Gastroesophageal sphincter (tissue), 4 donors: ENCODE results near the gene SMCO3. TPM values are rescaled to one million over a fixed set of nuclear protein-coding genes. Genes with fewer than 3 reads are reported as not detected.

Experiments
- ATAC-seq: fragments of 150-250 bp; one replicate; pipeline ENCODE4 v1.9.1; 2016; ENCODE audit warnings: mild to moderate bottlenecking, moderate library complexity
- H3K27ac ChIP-seq, 4 donors: fragments of 200-600 bp; sonication (generic) in 3 of 4; 1 replicate in 3 of 4; 2 replicates in 1 of 4; pipeline ENCODE4 v1.5.1; 2016 to 2019
- H3K27me3 ChIP-seq: fragments of 200-600 bp; sonication (generic); one replicate; pipeline ENCODE4 v1.5.1; 2019
- H3K36me3 ChIP-seq, 2 donors: fragments of 200-600 bp; sonication (generic); one replicate each; pipeline ENCODE4 v1.5.1; 2019; ENCODE audit warnings: control low read depth in 1 of 2
- H3K4me1 ChIP-seq, 3 donors: fragments of 200-600 bp; sonication (generic); 1 replicate in 2 of 3; 2 replicates in 1 of 3; pipeline ENCODE4 v1.5.1; 2016 to 2019; ENCODE audit warnings: control low read depth in 2 of 3
- H3K4me3 ChIP-seq, 2 donors: fragments of 200-600 bp; sonication (generic); one replicate each; pipeline ENCODE4 v1.5.1; 2019; ENCODE audit warnings: mild to moderate bottlenecking in 1 of 2, moderate library complexity in 1 of 2
- H3K9me3 ChIP-seq, 3 donors: fragments of 200-600 bp; sonication (generic); one replicate each; pipeline ENCODE4 v1.5.1; 2017 to 2019; ENCODE audit warnings: control low read depth in 2 of 3
- CTCF ChIP-seq, 4 experiments: fragments of 200-600 bp in 2 of 4; fragments of 450-650 bp in 2 of 4; sonication (generic) in 1 of 4; IDR thresholded peaks; one replicate each; pipeline ENCODE4 v1.5.1; 2017 to 2019; ENCODE audit warnings: antibody characterized with exemption in 4 of 4, mild to moderate bottlenecking in 2 of 4, moderate library complexity in 2 of 4
- EP300 ChIP-seq: sonication (generic); formaldehyde crosslinking; IDR thresholded peaks from one replicate; pipeline ENCODE4 v1.6.1; 2017; ENCODE audit warnings: antibody characterized with exemption, mild to moderate bottlenecking
- POLR2A ChIP-seq, 2 donors: fragments of 450-650 bp; IDR thresholded peaks; one replicate each; pipeline ENCODE4 v1.6.1; 2017; ENCODE audit warnings: antibody characterized with exemption in 2 of 2, mild to moderate bottlenecking in 2 of 2, moderate library complexity in 1 of 2
- POLR2AphosphoS5 ChIP-seq: sonication (generic); formaldehyde crosslinking; IDR thresholded peaks from one replicate; pipeline ENCODE4 v1.6.1; 2017; ENCODE audit warnings: antibody characterized with exemption
- WGBS, 2 donors: methylation state at CpG; one replicate each; pipeline ENCODE4 v1.1.5; 2018; ENCODE audit warnings: low coverage in 1 of 2; 5-methylcytosine and 5-hydroxymethylcytosine counted together
- total RNA-seq, 4 donors: library from RNA; depleted of rRNA; stranded (reverse); fragments of >200 nt; gene quantifications; one replicate each; pipeline ENCODE4 v1.1.0, GENCODE V29; 2016

Gene SMCO3
- total RNA-seq, 4 donors from 2014 or later, result 0.13 to 0.57 (median 0.31) TPM; not detected in 1

GRCh38 chr12:14785568-14785967 lies 28.4 kb downstream of the SMCO3 start:
- Histone ChIP-seq H3K27ac (no peak overlapping the region), H3K36me3 (peaks cover 8 to 62% of the 10 kb centered on the region in 2 donors), H3K9me3 (no peaks in the 10 kb centered on the region), H3K27me3 (no peaks in the 10 kb centered on the region), H3K4me1 (no peaks in the 10 kb centered on the region), H3K4me3 (no peak overlapping the region)
- TF ChIP-seq EP300 (no peak), CTCF (IDR thresholded peaks at IDR 0.05) (no peak), POLR2AphosphoS5 (no peak), POLR2A (IDR thresholded peaks at IDR 0.05) (no peak)
- 91 to 92% methylated on average over 3 of the region's 3 CpGs for WGBS, 2 donors
- no peak for ATAC-seq

GRCh38 chr12:14784471-14784870 lies 29.5 kb downstream of the SMCO3 start:
- peaks cover 8 to 51% of the 10 kb centered on the region in 2 donors for H3K36me3 ChIP-seq
- ATAC-seq, result no peak

GRCh38 chr12:14782756-14783155 lies 31.2 kb downstream of the SMCO3 start:
- Histone ChIP-seq H3K36me3 (peaks cover 8 to 34% of the 10 kb centered on the region in 2 donors), H3K4me3 (no peak overlapping the region), H3K27ac (no peak overlapping the region), H3K4me1 (no peaks in the 10 kb centered on the region), H3K27me3 (no peaks in the 10 kb centered on the region), H3K9me3 (no peaks in the 10 kb centered on the region)
- ATAC-seq, result no peak
- TF ChIP-seq POLR2AphosphoS5, result no peak
- TF ChIP-seq EP300, result no peak
- TF ChIP-seq POLR2A (IDR thresholded peaks at IDR 0.05), result no peak

More at GRCh38 chr12:14784471-14784870, 29.5 kb downstream of the SMCO3 start:
- H3K4me1 ChIP-seq, result no peaks in the 10 kb centered on the region
- no peaks in the 10 kb centered on the region for H3K9me3 ChIP-seq
- 64 to 91% methylated on average over 2 of the region's 2 CpGs for WGBS, 2 donors
- H3K4me3 ChIP-seq, result no peak overlapping the region
- TF ChIP-seq CTCF (IDR thresholded peaks at IDR 0.05), result no peak
- no peak for TF ChIP-seq EP300
- TF ChIP-seq POLR2AphosphoS5, result no peak
- no peak for TF ChIP-seq POLR2A (IDR thresholded peaks at IDR 0.05)
- no peak overlapping the region for H3K27ac ChIP-seq
- no peaks in the 10 kb centered on the region for H3K27me3 ChIP-seq

- ATAC-seq, result no peak
- 57 to 70% methylated on average over 2 of the region's 2 CpGs for WGBS, 2 donors
Observed at GRCh38 chr12:14781563-14781962, 32.4 kb downstream of the SMCO3 start.

GRCh38 chr12:14780859-14781258 lies 33.1 kb downstream of the SMCO3 start:
- WGBS, 2 donors, result 78 to 80% methylated on average over 2 to 3 of the region's 3 CpGs
- Histone ChIP-seq H3K4me1 (peaks cover 0 to 7% (median 0%) of the 10 kb centered on the region in 3 donors), H3K27ac (no peak overlapping the region), H3K9me3 (no peaks in the 10 kb centered on the region), H3K27me3 (no peaks in the 10 kb centered on the region), H3K36me3 (peaks cover 0 to 15% of the 10 kb centered on the region in 2 donors), H3K4me3 (no peak overlapping the region)
- TF ChIP-seq POLR2A (IDR thresholded peaks at IDR 0.05) (no peak), POLR2AphosphoS5 (no peak), CTCF (IDR thresholded peaks at IDR 0.05) (no peak), EP300 (no peak)
- no peak for ATAC-seq

More at GRCh38 chr12:14781563-14781962, 32.4 kb downstream of the SMCO3 start:
- Histone ChIP-seq H3K27ac (no peak overlapping the region), H3K36me3 (peaks cover under 1 to 22% of the 10 kb centered on the region in 2 donors), H3K4me3 (no peak overlapping the region), H3K27me3 (no peaks in the 10 kb centered on the region), H3K4me1 (no peaks in the 10 kb centered on the region), H3K9me3 (no peaks in the 10 kb centered on the region)
- TF ChIP-seq POLR2AphosphoS5, result no peak
- TF ChIP-seq POLR2A (IDR thresholded peaks at IDR 0.05), result no peak
- no peak for TF ChIP-seq CTCF (IDR thresholded peaks at IDR 0.05)
- no peak for TF ChIP-seq EP300
